Esophagus squamous epithelium (tissue), 5 donors: Measurements from ENCODE around the gene FSTL4. TPM values are rescaled to one million over a fixed set of nuclear protein-coding genes. Genes with fewer than 3 reads are reported as not detected.

Source experiments
- DNase-seq: peaks from one replicate; lab custom pipeline; 2025; lab: John Stamatoyannopoulos, UW
- H3K27ac ChIP-seq, 4 donors: fragments of 200-600 bp; sonication (generic); one replicate each; pipeline ENCODE4 v1.5.1; 2016 to 2019; ENCODE audit warnings: mild to moderate bottlenecking in 1 of 4
- H3K27me3 ChIP-seq, 4 donors: fragments of 200-600 bp; sonication (generic); 1 replicate in 3 of 4; 2 replicates in 1 of 4; pipeline versions ENCODE4 v1.5.1 to v1.6.0; 2017 to 2021; ENCODE audit warnings: antibody characterized with exemption in 1 of 4
- H3K36me3 ChIP-seq, 3 donors: fragments of 200-600 bp; sonication (generic); one replicate each; pipeline ENCODE4 v1.5.1; 2016 to 2019
- H3K4me1 ChIP-seq, 3 donors: fragments of 200-600 bp; sonication (generic); one replicate each; pipeline ENCODE4 v1.5.1; 2017 to 2019
- H3K4me3 ChIP-seq, 4 donors: fragments of 200-600 bp; sonication (generic); 1 replicate in 3 of 4; 2 replicates in 1 of 4; pipeline ENCODE4 v1.5.1; 2016 to 2019; ENCODE audit warnings: mild to moderate bottlenecking in 2 of 4, moderate library complexity in 1 of 4
- H3K9me3 ChIP-seq, 3 donors: fragments of 200-600 bp; sonication (generic); one replicate each; pipeline ENCODE4 v1.5.1; 2016 to 2019
- POLR2A ChIP-seq, 4 donors: fragments of 450-650 bp; IDR thresholded peaks; one replicate each; pipeline ENCODE4 v1.6.1; 2017; ENCODE audit warnings: antibody characterized with exemption in 4 of 4, mild to moderate bottlenecking in 4 of 4, moderate library complexity in 3 of 4
- WGBS, 2 donors: methylation state at CpG; one replicate each; pipeline ENCODE4 v1.1.5; 2018; 5-methylcytosine and 5-hydroxymethylcytosine counted together
- intact Hi-C: fragments of 100-400 bp; cut with DNase I; formaldehyde crosslinking; loops from one replicate; pipeline ENCODE4 v1.15.0; 2022
- total RNA-seq, 4 donors: library from RNA; depleted of rRNA; stranded (reverse); fragments of >200 nt; gene quantifications; one replicate each; pipeline ENCODE4 v1.1.0, GENCODE V29; 2016
- TF ChIP-seq, protein P1 (sequence below), 6 experiments: fragments of 450-650 bp in 4 of 6; fragments of 200-600 bp in 2 of 6; sonication (generic) in 2 of 6; IDR thresholded peaks; one replicate each; pipeline ENCODE4 v1.5.1; 2016 to 2019; ENCODE audit warnings: antibody characterized with exemption in 6 of 6, mild to moderate bottlenecking in 4 of 6, moderate library complexity in 4 of 6
- donor health status: DM: yes; HTN: yes; CAD: no.

FSTL4 gene
- total RNA-seq, 4 donors from 2014 or later = 0.53 to 4.1 (median 1.4) TPM

DNA sequence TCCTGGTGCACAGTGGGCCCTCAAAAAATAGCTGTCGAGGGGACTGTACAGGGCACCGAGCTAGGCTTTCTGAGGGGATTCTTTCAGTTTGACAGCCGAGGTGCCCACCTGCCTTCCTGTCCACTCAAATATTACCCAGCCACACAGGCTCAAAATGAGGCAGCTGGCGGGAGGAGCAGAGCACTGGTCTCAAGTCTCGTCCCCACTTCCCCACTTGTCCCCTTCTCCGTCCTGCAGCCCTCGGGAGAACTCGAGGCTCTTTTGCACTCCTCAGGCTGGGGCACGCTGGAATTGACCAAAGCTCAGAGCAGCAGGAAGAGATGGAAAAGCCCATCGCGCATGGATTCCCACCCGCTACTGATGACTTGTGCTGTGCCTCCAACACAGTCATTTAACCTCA is 375.4 kb downstream of the FSTL4 start:
- Histone ChIP-seq H3K9me3 (no peaks in the 10 kb centered on the region), H3K27me3 (no peaks in the 10 kb centered on the region), H3K36me3 (no peaks in the 10 kb centered on the region), H3K4me3 (no peak overlapping the region), H3K4me1 (no peaks in the 10 kb centered on the region), H3K27ac (no peak overlapping the region)
- DNase-seq = no peak
- TF ChIP-seq, protein P1, sequence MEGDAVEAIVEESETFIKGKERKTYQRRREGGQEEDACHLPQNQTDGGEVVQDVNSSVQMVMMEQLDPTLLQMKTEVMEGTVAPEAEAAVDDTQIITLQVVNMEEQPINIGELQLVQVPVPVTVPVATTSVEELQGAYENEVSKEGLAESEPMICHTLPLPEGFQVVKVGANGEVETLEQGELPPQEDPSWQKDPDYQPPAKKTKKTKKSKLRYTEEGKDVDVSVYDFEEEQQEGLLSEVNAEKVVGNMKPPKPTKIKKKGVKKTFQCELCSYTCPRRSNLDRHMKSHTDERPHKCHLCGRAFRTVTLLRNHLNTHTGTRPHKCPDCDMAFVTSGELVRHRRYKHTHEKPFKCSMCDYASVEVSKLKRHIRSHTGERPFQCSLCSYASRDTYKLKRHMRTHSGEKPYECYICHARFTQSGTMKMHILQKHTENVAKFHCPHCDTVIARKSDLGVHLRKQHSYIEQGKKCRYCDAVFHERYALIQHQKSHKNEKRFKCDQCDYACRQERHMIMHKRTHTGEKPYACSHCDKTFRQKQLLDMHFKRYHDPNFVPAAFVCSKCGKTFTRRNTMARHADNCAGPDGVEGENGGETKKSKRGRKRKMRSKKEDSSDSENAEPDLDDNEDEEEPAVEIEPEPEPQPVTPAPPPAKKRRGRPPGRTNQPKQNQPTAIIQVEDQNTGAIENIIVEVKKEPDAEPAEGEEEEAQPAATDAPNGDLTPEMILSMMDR (IDR thresholded peaks at IDR 0.05) = no peak
- no peak for TF ChIP-seq POLR2A (IDR thresholded peaks at IDR 0.05)
- 63 to 80% methylated on average over 5 to 10 of the region's 12 CpGs for WGBS, 2 donors
- intact Hi-C loops = no loop called here

DNA sequence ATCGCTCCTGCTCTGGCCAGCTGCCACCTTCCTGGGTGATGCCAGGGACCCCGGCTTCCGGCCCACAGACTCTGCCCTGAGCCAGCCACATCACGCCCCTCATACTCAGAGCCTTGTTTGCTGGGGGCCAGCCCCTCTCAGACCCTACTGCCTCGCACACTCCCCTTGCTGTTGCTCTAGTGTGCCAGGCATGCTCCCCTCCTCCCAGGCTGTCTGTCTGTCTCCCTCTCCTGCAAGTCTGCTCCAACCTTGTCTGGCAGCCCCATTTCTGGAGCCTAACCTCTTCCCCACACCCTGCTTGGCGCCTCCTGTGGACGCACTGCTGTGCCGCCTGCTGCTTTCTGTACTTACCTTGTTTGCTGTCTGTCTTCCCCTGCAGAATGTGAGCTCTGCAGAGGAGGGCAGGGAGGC is 375.8 kb downstream of the FSTL4 start:
- Histone ChIP-seq H3K9me3 (no peaks in the 10 kb centered on the region), H3K27ac (no peak overlapping the region), H3K36me3 (no peaks in the 10 kb centered on the region), H3K27me3 (no peaks in the 10 kb centered on the region), H3K4me1 (peaks cover 0 to under 1% (median 0%) of the 10 kb centered on the region in 3 donors), H3K4me3 (no peak overlapping the region)
- DNase-seq = no peak
- intact Hi-C loops = no loop called here
- TF ChIP-seq, protein P1 (IDR thresholded peaks at IDR 0.05) = no peak
- TF ChIP-seq POLR2A (IDR thresholded peaks at IDR 0.05) = no peak
- WGBS, 2 donors = 89 to 94% methylated on average over 4 to 5 of the region's 8 CpGs

DNA sequence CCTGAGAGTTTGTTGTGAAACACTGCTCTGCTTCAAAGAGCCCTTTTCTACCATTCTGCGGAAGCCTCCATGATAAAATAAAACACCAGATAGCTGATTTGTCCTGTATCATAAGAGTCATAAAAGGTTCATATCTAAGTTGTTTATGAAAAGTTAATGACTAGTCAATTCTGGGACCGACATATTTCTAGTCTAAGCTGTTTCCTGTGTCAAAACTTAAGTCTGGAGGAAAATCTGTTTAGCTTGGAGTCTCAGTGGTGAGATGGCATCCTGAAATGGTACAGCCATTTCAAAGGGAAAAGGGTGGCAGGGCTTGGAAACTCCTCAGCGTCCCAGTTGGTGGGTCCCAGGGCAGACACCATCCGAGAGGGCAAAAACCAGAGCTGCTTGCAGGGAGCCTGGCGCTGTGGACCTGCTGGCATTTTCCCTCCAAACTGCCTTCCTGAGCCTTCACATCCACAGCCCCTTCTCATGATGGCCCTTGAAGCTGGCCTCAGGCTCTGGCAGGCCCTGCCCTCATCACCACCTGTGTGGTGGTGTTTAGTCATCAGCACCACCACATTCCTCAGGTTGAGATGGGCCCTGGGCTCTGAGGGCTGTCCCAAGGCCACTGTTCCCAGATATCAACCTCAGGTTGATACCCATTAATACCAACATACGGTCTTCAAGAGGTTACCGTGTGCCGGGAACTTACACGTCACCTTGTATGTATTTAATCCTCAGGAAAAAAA is 376.5 kb downstream of the FSTL4 start:
- peaks cover 0 to 7% (median 0%) of the 10 kb centered on the region in 3 donors for H3K4me1 ChIP-seq
- no peak for TF ChIP-seq POLR2A (IDR thresholded peaks at IDR 0.05)
- TF ChIP-seq, protein P1 (IDR thresholded peaks at IDR 0.05) = no peak
- no peaks in the 10 kb centered on the region for H3K27me3 ChIP-seq
- no peaks in the 10 kb centered on the region for H3K9me3 ChIP-seq
- intact Hi-C loops = no loop called here
- H3K36me3 ChIP-seq = no peaks in the 10 kb centered on the region
- WGBS, 2 donors = 79 to 94% methylated on average over 6 to 9 of the region's 9 CpGs
- H3K4me3 ChIP-seq = no peak overlapping the region
- no peak overlapping the region for H3K27ac ChIP-seq
- no peak for DNase-seq

DNA sequence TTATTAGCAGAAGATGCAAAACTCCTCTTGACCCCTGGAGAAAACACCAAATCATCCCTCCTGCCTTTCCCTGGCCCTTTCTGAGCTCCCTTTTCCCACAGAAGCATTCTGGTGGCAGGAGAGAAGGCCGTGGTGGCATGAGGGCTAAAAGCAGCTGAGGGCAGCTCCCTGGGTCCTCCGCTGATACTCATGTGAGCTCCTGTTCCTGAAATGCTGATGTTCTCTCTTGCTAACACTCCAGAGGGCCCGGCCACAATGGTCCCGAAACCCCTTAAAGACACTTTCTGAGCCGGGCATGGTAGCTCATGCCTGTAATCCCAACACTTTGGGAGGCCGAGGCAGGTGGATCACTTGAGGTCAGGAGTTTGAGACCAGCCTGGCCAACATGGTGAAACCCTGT is 377.4 kb downstream of the FSTL4 start:
- Histone ChIP-seq H3K36me3 (no peaks in the 10 kb centered on the region), H3K27ac (no peak overlapping the region), H3K9me3 (no peaks in the 10 kb centered on the region), H3K4me3 (no peak overlapping the region), H3K27me3 (no peaks in the 10 kb centered on the region), H3K4me1 (peaks cover 0 to 17% (median 0%) of the 10 kb centered on the region in 3 donors)
- 93% methylated on average over 4 of the region's 6 CpGs; no CpG with 5 or more reads in 1 of the 2 donors for WGBS, 2 donors
- TF ChIP-seq POLR2A (IDR thresholded peaks at IDR 0.05) = no peak
- TF ChIP-seq, protein P1 (IDR thresholded peaks at IDR 0.05) = no peak
- no peak for DNase-seq
- intact Hi-C loops = no loop called here

DNA sequence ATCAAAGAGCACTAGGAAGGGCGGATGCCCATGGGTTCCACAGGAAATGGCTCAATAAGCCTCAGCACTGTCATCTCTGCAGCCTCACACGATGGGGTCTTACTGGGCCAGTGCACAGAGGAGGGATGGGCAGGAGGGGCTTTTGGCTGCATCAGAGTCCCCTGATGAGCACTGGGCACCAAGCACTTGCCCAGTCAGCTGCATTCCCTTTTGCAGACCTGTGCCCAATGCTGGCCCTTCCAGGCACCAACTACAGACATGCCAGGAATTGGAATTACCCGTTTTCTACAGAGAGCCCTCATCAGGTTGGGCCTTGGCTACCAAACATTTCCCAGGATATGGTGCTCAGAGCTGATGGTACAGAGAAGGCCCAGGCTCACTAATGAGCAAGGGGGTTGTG is 378.1 kb downstream of the FSTL4 start:
- Histone ChIP-seq H3K4me3 (no peak overlapping the region), H3K27me3 (no peaks in the 10 kb centered on the region), H3K36me3 (no peaks in the 10 kb centered on the region), H3K9me3 (no peaks in the 10 kb centered on the region), H3K4me1 (peaks cover 0 to 20% (median 0%) of the 10 kb centered on the region in 3 donors), H3K27ac (no peak overlapping the region)
- WGBS, 2 donors = 52 to 65% methylated on average over 2 of the region's 3 CpGs
- TF ChIP-seq, protein P1 (IDR thresholded peaks at IDR 0.05) = no peak
- TF ChIP-seq POLR2A (IDR thresholded peaks at IDR 0.05) = no peak
- intact Hi-C loops = no loop called here
- DNase-seq = no peak
